ENCODE results near the gene DPP6.
"Not testable (repeated sequence)": the region's sequence is repeated elsewhere in the genome, so short reads cannot be mapped to it uniquely, and the experiment has no call there.

DPP6 gene

GRCh38 chr7:154078523-154078922, 26.3 kb downstream of the DPP6 start:
- DNase-seq = not testable (repeated sequence)

GRCh38 chr7:154080249-154080648, 28.1 kb downstream of the DPP6 start:
- not testable (repeated sequence) for DNase-seq

DNA sequence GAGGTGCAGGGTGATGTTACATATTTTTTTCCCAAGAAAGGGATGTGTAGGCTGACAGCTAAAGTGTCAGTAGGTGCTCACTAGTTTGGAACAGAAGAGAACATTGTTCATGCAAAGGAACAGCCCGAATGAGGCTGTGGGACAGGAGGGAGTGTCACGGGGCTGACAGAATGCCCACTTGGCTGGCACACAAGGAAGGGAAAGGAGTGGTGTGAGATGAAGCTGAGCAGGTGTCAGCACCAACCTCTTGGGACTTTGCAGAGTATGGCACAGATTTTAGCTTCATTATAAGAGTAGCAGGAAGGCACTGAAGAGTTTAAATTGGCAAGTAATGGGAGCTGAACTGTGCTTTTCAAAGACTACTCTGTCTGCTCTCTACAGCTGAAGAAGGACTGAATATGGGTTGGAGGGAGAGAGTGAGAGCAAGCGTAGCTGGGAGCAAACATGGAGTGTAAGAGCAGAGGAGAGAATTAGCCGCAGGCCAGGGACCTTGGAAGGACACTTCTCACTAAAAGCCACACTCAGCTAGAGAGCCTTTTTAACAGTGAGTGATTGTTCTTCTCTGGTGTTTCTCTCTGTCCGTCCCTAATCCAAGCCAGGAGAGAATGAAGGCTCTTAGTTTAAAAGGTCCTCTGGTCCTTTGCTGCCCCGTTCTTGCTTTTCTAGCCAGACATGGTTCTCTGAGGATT, 35.0 kb downstream of the DPP6 start:
- DNase-seq = not testable (repeated sequence)

DNA sequence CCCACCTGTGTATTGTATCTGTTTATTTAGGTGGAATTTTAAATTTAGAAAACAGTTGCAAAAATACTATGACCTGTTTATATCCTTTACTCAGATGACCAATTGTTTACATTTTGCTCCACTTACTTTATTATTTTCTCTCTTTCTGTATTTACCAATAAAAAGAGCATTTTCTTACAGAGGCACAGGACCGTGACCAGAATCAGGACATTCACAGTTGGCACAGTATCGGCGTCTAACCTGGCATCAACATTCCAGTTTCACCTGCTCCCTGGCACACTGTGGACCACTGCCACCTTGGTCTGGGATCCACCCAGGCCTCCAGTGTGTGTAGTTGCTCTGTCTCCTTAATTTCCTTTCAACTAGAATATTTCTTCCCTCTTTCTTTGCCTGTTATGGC, 39.9 kb downstream of the DPP6 start:
- not testable (repeated sequence) for DNase-seq

GRCh38 chr7:154095201-154095600, 43.0 kb downstream of the DPP6 start:
- DNase-seq = not testable (repeated sequence)

DNA sequence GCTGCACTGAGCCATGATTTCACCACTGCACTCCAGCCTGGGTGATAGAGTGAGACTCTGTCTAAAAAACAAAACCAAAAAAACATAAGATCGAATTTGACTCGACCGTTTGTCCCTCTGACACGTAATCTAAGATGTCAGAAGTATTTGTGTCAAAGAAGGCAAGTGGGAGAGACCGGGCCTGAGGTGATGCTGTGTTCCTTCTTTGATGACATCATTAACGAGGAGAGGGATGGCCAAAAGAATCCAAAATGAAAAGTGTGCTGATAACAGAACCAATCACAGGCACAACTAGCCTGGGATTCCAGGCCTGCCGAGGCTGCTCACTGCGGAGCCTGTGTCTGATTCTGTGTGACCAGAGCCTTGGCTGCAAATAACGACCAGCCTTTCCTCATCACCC, 52.9 kb downstream of the DPP6 start:
- not testable (repeated sequence) for DNase-seq

DNA sequence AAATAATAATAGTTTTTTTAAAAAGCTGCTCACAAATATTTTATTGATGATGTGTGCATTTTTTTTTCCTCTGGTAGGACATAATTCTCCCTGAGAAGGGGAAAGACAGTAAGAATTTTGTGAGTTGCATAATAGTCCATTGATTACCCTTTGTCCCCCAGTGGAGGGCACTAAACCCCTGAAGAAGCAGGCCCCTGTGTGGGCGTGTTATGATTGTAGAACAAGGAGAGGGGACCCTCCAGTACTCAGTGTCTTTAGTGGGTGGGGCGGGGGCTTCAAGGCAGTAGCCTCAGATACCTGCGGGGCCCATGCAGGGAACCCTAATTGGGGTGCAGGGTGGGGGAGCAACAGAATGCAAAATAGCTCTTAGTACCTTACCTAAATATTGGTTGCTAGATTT, 57.4 kb downstream of the DPP6 start:
- not testable (repeated sequence) for DNase-seq

DNA sequence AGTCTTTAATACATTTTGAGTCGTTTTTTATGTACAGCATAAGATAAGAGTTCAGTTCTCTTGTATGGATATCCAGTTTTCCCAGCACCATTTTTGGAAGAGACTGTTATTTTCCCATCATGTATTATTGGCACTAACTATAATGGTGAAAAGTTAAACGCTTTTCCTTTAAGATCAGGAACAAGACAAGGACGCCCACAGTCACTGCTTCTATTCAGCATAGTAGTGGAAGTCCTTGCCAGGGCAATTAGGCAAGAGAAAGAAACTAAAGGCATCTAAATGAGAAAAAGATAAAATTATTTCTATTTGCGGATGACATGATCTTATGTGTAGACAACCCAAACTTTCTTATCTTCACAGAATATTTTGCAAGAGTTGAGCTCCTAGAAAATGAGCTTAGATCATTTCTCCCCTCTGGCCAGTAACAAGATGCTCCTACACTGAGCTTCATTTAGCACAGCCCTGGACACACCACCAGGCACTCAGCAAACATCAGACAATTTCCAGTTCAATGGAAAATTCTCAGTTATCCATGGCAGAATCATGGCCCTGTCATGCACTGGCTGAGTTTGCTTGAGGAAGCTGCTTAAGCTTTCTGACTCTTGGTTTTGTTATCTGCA, 61.6 kb downstream of the DPP6 start:
- not testable (repeated sequence) for DNase-seq

- DNase-seq = not testable (repeated sequence)
Observed at GRCh38 chr7:154117411-154118390, 65.5 kb downstream of the DPP6 start.

- not testable (repeated sequence) for DNase-seq
Observed at GRCh38 chr7:154120825-154121224, 68.6 kb downstream of the DPP6 start.

DNA sequence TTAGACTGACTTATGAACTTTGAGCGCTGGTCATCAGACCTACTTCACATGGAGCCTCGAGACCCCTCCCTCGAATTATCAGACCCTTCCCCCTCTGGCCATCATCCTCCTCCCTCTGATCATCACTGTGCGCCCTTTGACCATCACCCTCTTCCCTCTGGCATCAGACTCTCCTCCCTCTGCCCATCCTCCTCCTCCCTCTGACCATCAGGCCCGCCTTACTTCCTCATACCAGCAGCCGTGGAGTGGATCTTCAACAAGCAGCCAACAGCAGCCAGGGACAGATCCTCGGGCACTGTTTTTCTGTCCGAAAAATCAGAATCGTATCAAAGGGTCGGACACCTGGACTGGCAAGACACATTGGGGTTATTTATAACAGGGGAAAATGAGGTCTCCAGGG, 70.5 kb downstream of the DPP6 start:
- DNase-seq = not testable (repeated sequence)

- not testable (repeated sequence) for DNase-seq
Observed at GRCh38 chr7:154123397-154123796, 71.2 kb downstream of the DPP6 start.

GRCh38 chr7:154129142-154129541, 76.9 kb downstream of the DPP6 start:
- not testable (repeated sequence) for DNase-seq

- DNase-seq = not testable (repeated sequence)
Observed at GRCh38 chr7:154132617-154133016, 80.4 kb downstream of the DPP6 start.

- DNase-seq = not testable (repeated sequence)
Observed at GRCh38 chr7:154133703-154134277, 81.6 kb downstream of the DPP6 start.

GRCh38 chr7:154134698-154135097, 82.5 kb downstream of the DPP6 start:
- not testable (repeated sequence) for DNase-seq

- not testable (repeated sequence) for DNase-seq
Observed at GRCh38 chr7:154135646-154136045, 83.4 kb downstream of the DPP6 start.

DNA sequence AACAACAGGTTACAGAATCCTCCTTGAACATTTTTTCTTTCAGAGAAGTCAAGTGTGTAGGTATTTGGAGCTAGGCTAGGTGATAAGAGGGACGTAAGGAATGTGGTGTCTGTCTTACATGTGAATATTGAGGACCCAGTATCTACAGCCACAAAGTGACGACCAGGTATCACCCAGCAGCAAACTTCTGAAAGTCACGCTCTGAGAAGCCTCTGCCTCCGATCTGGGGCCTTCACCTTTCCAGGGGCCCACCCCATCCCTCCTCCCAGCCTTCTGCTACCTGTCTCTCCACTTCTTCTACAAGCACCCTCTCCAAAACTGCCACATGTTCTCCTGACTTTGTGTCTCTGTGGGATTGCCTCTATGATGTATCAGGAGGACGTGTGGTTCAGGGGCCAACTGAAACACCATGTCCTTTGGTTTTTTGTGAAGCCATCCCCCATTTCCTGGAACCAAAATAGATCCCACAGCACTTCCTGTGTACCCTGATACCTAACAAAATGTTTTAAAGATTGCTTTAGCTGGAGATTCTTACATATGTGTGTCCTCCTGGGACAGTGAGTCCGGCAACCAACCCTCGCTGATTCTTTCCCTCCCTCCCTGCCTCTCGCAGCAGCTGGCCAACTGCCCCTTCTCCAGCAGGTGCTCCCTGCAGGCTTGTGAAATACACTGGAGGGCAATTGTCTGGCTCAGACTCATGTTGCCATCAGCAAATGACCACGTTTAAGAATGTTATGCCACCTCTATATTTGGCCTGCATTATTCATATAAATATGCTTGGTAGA, 93.9 kb downstream of the DPP6 start:
- not testable (repeated sequence) for DNase-seq

- not testable (repeated sequence) for DNase-seq
Observed at GRCh38 chr7:154146707-154147038, 94.5 kb downstream of the DPP6 start.

- not testable (repeated sequence) for DNase-seq
Observed at GRCh38 chr7:154148791-154149516, 96.8 kb downstream of the DPP6 start.

- not testable (repeated sequence) for DNase-seq
Observed at GRCh38 chr7:154150656-154151055, 98.5 kb downstream of the DPP6 start.
